Body of pancreas (tissue), 4 donors: ENCODE measurements around the gene ARID5B. TPM values are rescaled to one million over a fixed set of nuclear protein-coding genes. Genes with fewer than 3 reads are reported as not detected.
A peak's percentile ranks its signal among the peaks of the same experiment; 100 is the strongest.
"Not testable (repeated sequence)": the region's sequence is repeated elsewhere in the genome, so short reads cannot be mapped to it uniquely, and the experiment has no call there.

Experiments used
- ATAC-seq: fragments of 150-250 bp; one replicate; pipeline ENCODE4 v1.9.1; 2016
- DNase-seq, 4 donors: peaks; one replicate each; pipeline ENCODE4 v3.0.0-alpha.2; 2019
- H3K27ac ChIP-seq, 4 donors: fragments of 200-600 bp; sonication (generic); 1 replicate in 3 of 4; 2 replicates in 1 of 4; pipeline versions ENCODE4 v1.5.1 to v1.6.1; 2016 to 2019; ENCODE audit warnings: mild to moderate bottlenecking in 1 of 4, mixed read lengths in 1 of 4, moderate library complexity in 1 of 4
- H3K27me3 ChIP-seq, 2 donors: fragments of 200-600 bp; sonication (generic); one replicate each; pipeline ENCODE4 v1.6.0; 2016; ENCODE audit warnings: mild to moderate bottlenecking in 1 of 2
- H3K36me3 ChIP-seq, 2 donors: fragments of 200-600 bp; sonication (generic); replicated peaks in 1 of 2; 2 replicates each; pipeline ENCODE4 v1.5.1; 2016; ENCODE audit warnings: low read depth in 2 of 2; ENCODE audit not compliant: insufficient read depth in 1 of 2
- H3K4me1 ChIP-seq: fragments of 200-600 bp; sonication (generic); one replicate; pipeline ENCODE4 v1.6.0; 2016
- H3K4me3 ChIP-seq, 2 donors: fragments of 200-600 bp; sonication (generic); 1 replicate in 1 of 2; 2 replicates in 1 of 2; pipeline ENCODE4 v1.5.1; 2016 to 2019
- H3K9me3 ChIP-seq, 3 donors: fragments of 200-600 bp; sonication (generic); 1 replicate in 2 of 3; 2 replicates in 1 of 3; pipeline ENCODE4 v1.5.1; 2016
- CTCF ChIP-seq, 7 experiments: fragments of 450-650 bp in 4 of 7; fragments of 200-600 bp in 3 of 7; sonication (generic) in 3 of 7; IDR thresholded peaks; one replicate each; pipeline ENCODE4 v1.5.1; 2016 to 2019; ENCODE audit warnings: antibody characterized with exemption in 7 of 7
- POLR2A ChIP-seq, 3 donors: fragments of 450-650 bp; IDR thresholded peaks; one replicate each; pipeline ENCODE4 v1.6.1; 2016; ENCODE audit warnings: antibody characterized with exemption in 3 of 3, mild to moderate bottlenecking in 2 of 3
- WGBS, 2 donors: methylation state at CpG; one replicate each; pipeline ENCODE4 v1.1.5; 2017; 5-methylcytosine and 5-hydroxymethylcytosine counted together
- intact Hi-C: fragments of 100-400 bp; cut with DNase I; formaldehyde crosslinking; loops from one replicate; pipeline ENCODE4 v1.15.1; 2023
- total RNA-seq, 2 donors: library from RNA; depleted of rRNA; stranded (reverse); fragments of >200 nt; gene quantifications; one replicate each; pipeline ENCODE4 v1.1.0, GENCODE V29; 2016

Gene ARID5B
- total RNA-seq, 2 donors from 2014 or later = 16.1 to 17.1 TPM

- intact Hi-C loops, H3K27me3 ChIP-seq, H3K9me3 ChIP-seq, H3K36me3 ChIP-seq: not testable (repeated sequence)
- DNase-seq (peak; percentile 80 to 85 (median 83)), ATAC-seq (peak; percentile 38)
- peak overlapping the region in 3 of 4 donors; percentile 70 to 79 (median 76) for H3K27ac ChIP-seq
- WGBS, 2 donors = 0 to 30% methylated on average over 1 of the region's 25 CpGs
- TF ChIP-seq POLR2A (IDR thresholded peaks at IDR 0.05) (peak; percentile 37 to 74 (median 59)), CTCF (IDR thresholded peaks at IDR 0.05) (peak in 6 of 7 experiments; percentile 44 to 91 (median 71))
- peak overlapping the region in 1 of 2 donors; percentile 10 for H3K4me3 ChIP-seq
- H3K4me1 ChIP-seq = peaks cover 23% of the 10 kb centered on the region
Measured at GRCh38 chr10:61867817-61868216, 33.7 kb upstream of the ARID5B start.

- DNase-seq (no peak), ATAC-seq (no peak)
- H3K9me3 ChIP-seq = no peaks in the 10 kb centered on the region
- TF ChIP-seq CTCF (IDR thresholded peaks at IDR 0.05) (no peak), POLR2A (IDR thresholded peaks at IDR 0.05) (no peak)
- peak overlapping the region in 2 of 4 donors; percentile 5 to 25 for H3K27ac ChIP-seq
- no peak overlapping the region for H3K4me3 ChIP-seq
- no peaks in the 10 kb centered on the region for H3K36me3 ChIP-seq
- WGBS, 2 donors = 88 to 91% methylated on average over 8 of the region's 8 CpGs
- peaks cover 23% of the 10 kb centered on the region for H3K4me1 ChIP-seq
- intact Hi-C loops = no loop called here
- no peaks in the 10 kb centered on the region for H3K27me3 ChIP-seq
Measured at GRCh38 chr10:61869041-61869675, 32.3 kb upstream of the ARID5B start.

DNA sequence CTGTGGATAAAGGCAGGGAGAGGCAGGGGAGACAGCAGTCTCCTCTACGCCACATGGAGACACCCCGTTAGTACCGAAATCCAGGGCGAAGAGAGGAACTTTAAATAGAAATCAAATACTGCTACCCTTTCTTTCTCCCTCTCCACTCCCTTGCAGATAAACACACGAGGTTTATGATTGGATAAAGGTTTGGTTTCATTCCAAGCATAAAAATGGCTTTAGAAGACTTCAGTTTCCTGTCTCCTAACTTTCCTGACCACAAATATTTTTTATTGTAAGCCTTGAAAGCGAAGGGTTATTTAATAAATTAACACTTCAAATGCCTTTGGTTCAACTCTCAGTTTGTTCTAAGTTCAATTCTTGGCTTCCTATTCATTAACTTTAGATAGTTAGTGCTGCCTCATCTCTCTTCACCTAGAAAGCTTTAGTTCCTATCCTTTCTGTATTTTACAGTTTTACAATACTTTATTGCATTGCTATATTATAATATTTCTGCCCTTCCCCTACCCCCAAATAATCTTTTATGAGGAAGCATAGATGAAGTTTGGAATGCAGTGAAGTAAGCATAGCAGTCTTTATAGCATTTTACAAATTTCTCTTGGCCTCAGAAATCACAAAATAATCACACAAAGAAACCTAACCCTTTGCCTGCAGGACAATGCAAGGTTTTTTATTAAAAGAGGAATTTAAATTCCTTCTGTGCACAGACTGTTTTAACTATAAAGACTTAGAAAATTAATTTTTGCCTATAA, 31.5 kb upstream of the ARID5B start:
- H3K4me1 ChIP-seq = peaks cover 23% of the 10 kb centered on the region
- no peak for DNase-seq
- no peak for ATAC-seq
- TF ChIP-seq CTCF (IDR thresholded peaks at IDR 0.05) = no peak
- no peak for TF ChIP-seq POLR2A (IDR thresholded peaks at IDR 0.05)
- H3K9me3 ChIP-seq = no peaks in the 10 kb centered on the region
- H3K36me3 ChIP-seq = no peaks in the 10 kb centered on the region
- H3K4me3 ChIP-seq = no peak overlapping the region
- H3K27ac ChIP-seq = peak overlapping the region in 2 of 4 donors; percentile 5 to 25
- intact Hi-C loops = no loop called here
- WGBS, 2 donors = 14 to 18% methylated on average over 6 of the region's 6 CpGs
- no peaks in the 10 kb centered on the region for H3K27me3 ChIP-seq

DNA sequence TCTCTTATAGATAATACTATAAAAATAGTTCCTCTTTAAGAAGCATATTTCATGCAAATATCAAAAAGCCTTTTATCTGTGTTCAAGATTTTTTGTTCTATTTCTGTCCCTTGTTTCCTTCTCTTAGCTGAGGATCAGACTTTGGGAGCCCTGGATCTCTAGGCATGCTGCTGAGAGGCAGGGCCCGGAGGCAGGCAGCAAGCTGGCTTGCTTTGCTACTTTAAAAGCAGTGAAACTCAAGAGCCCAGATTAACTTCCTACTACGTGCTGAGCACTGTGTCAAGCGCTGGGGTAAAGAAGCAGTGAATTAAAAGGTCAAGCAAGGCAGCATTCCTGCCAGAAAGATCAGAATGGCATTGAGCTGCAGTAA, 31.0 kb upstream of the ARID5B start:
- 69 to 78% methylated on average over 3 of the region's 3 CpGs for WGBS, 2 donors
- intact Hi-C loops = no loop called here
- ATAC-seq = no peak
- no peak for DNase-seq
- no peaks in the 10 kb centered on the region for H3K36me3 ChIP-seq
- no peaks in the 10 kb centered on the region for H3K27me3 ChIP-seq
- H3K4me1 ChIP-seq = peaks cover 23% of the 10 kb centered on the region
- no peak overlapping the region for H3K27ac ChIP-seq
- TF ChIP-seq POLR2A (IDR thresholded peaks at IDR 0.05) (no peak), CTCF (IDR thresholded peaks at IDR 0.05) (no peak)
- H3K9me3 ChIP-seq = no peaks in the 10 kb centered on the region
- no peak overlapping the region for H3K4me3 ChIP-seq
